Testis (tissue), 3 donors: ENCODE data around the gene DGKH. TPM values are rescaled to one million over a fixed set of nuclear protein-coding genes. Genes with fewer than 3 reads are reported as not detected.

ENCODE experiments used
- polyA plus RNA-seq: library from polyadenylated mRNA; stranded (reverse); fragments of 350-450 nt; fragmentation: Illumina TruSeq; extraction: RNeasy Lipid Tissue Mini Kit (QIAGEN cat#74804); gene quantifications from one replicate; pipeline ENCODE4 v1.2.3, GENCODE V29; 2014; ENCODE audit warnings: low read depth, low replicate concordance; ENCODE audit not compliant: insufficient read depth
- small RNA-seq, 2 donors: library from RNA; depleted of rRNA; stranded (forward); fragments of <200 nt; gene quantifications; one replicate each; pipeline ENCODE3, GENCODE V24; 2016
- total RNA-seq, 2 donors: library from RNA; depleted of rRNA; stranded (reverse); fragments of >200 nt; gene quantifications; one replicate each; pipeline ENCODE4 v1.2.3, GENCODE V29; 2016

Gene DGKH
- total and polyA plus RNA-seq, 3 donors from 2014 or later: 6.3 to 11.5 (median 9.8) TPM

Small RNA genes lying within 50 kb of the gene (small RNA-seq; reads per million reads assigned to genes)
- 0 reads per million in 2 donors for gene RPS28P8

Other genes starting within 250 kb of the DGKH start
- 10 to 100 TPM; 15.2 to 27.1 TPM for gene VWA8, start 87.5 kb upstream of the DGKH start, total RNA-seq
- gene VWA8, start 87.5 kb upstream of the DGKH start, polyA plus RNA-seq: 6.9 TPM
- 10 to 100 TPM; 48.4 to 62.0 TPM for gene AKAP11, start 223.5 kb downstream of the DGKH start, total RNA-seq
- gene AKAP11, start 223.5 kb downstream of the DGKH start, polyA plus RNA-seq: 31.5 TPM